Esophagus muscularis mucosa (tissue), 4 donors: ENCODE results near the gene MCF2L2. TPM values are rescaled to one million over a fixed set of nuclear protein-coding genes. Genes with fewer than 3 reads are reported as not detected.

Experiments used
- DNase-seq: peaks from one replicate; pipeline ENCODE4 v3.0.0-alpha.2; 2017; ENCODE audit errors: extremely low spot score
- H3K27ac ChIP-seq, 4 donors: fragments of 200-600 bp; sonication (generic); replicated peaks in 1 of 4; 1 replicate in 3 of 4; 2 replicates in 1 of 4; pipeline ENCODE4 v1.5.1; 2016 to 2019; ENCODE audit warnings: mild to moderate bottlenecking in 1 of 4
- H3K27me3 ChIP-seq, 4 donors: fragments of 200-600 bp; sonication (generic); one replicate each; pipeline versions ENCODE4 v1.5.1 to v1.6.0; 2016 to 2019
- H3K36me3 ChIP-seq, 4 donors: fragments of 200-600 bp; sonication (generic); one replicate each; pipeline ENCODE4 v1.5.1; 2016 to 2019
- H3K4me1 ChIP-seq, 4 donors: fragments of 200-600 bp; sonication (generic); one replicate each; pipeline ENCODE4 v1.5.1; 2016 to 2019
- H3K4me3 ChIP-seq, 4 donors: fragments of 200-600 bp; sonication (generic); 1 replicate in 2 of 4; 2 replicates in 2 of 4; pipeline ENCODE4 v1.5.1; 2016 to 2019; ENCODE audit warnings: mild to moderate bottlenecking in 4 of 4, moderate library complexity in 1 of 4
- H3K9me3 ChIP-seq, 4 donors: fragments of 200-600 bp; sonication (generic); 1 replicate in 3 of 4; 2 replicates in 1 of 4; pipeline ENCODE4 v1.5.1; 2016 to 2019
- CTCF ChIP-seq, 3 experiments: fragments of 200-600 bp in 2 of 3; fragments of 450-650 bp in 1 of 3; sonication (generic) in 2 of 3; IDR thresholded peaks; one replicate each; pipeline ENCODE4 v1.5.1; 2017 to 2019; ENCODE audit warnings: antibody characterized with exemption in 3 of 3, mild to moderate bottlenecking in 2 of 3, moderate library complexity in 1 of 3
- EP300 ChIP-seq: sonication (generic); formaldehyde crosslinking; IDR thresholded peaks from one replicate; pipeline ENCODE4 v1.6.1; 2017; ENCODE audit warnings: antibody characterized with exemption
- POLR2A ChIP-seq: fragments of 450-650 bp; IDR thresholded peaks from one replicate; pipeline ENCODE4 v1.6.1; 2017; ENCODE audit warnings: antibody characterized with exemption, moderate library complexity, mild to moderate bottlenecking, low read depth
- POLR2AphosphoS5 ChIP-seq, 2 donors: sonication (generic); formaldehyde crosslinking; IDR thresholded peaks; one replicate each; pipeline ENCODE4 v1.6.1; 2017; ENCODE audit warnings: antibody characterized with exemption in 2 of 2
- WGBS: methylation state at CpG from one replicate; pipeline ENCODE4 v1.1.5; 2018; 5-methylcytosine and 5-hydroxymethylcytosine counted together
- intact Hi-C: fragments of 100-400 bp; cut with DNase I; formaldehyde crosslinking; loops from one replicate; pipeline ENCODE4 v1.15.1; 2023
- total RNA-seq, 4 donors: library from RNA; depleted of rRNA; stranded (reverse); fragments of >200 nt; gene quantifications; one replicate each; pipeline versions ENCODE4 v1.1.0 to v1.2.1, GENCODE V29; 2016

Gene MCF2L2
- total RNA-seq, 4 donors from 2014 or later = 0.99 to 3.3 (median 1.3) TPM

GRCh38 chr3:183360971-183361624 is 67.3 kb downstream of the MCF2L2 start:
- Histone ChIP-seq H3K27me3 (no peaks in the 10 kb centered on the region), H3K4me3 (no peak overlapping the region), H3K9me3 (no peaks in the 10 kb centered on the region), H3K27ac (no peak overlapping the region), H3K4me1 (no peaks in the 10 kb centered on the region), H3K36me3 (no peaks in the 10 kb centered on the region)
- no peak for DNase-seq
- intact Hi-C loops = no loop called here
- TF ChIP-seq EP300 = no peak
- no peak for TF ChIP-seq CTCF (IDR thresholded peaks at IDR 0.05)
- TF ChIP-seq POLR2AphosphoS5 (IDR thresholded peaks at IDR 0.05) = no peak
- no peak for TF ChIP-seq POLR2A
- 97% methylated on average over 3 of the region's 3 CpGs for WGBS

- intact Hi-C loops = no loop called here
- WGBS = 56% methylated on average over 2 of the region's 2 CpGs
- Histone ChIP-seq H3K36me3 (no peaks in the 10 kb centered on the region), H3K9me3 (no peaks in the 10 kb centered on the region), H3K27me3 (no peaks in the 10 kb centered on the region), H3K4me3 (no peak overlapping the region), H3K27ac (no peak overlapping the region), H3K4me1 (no peaks in the 10 kb centered on the region)
- TF ChIP-seq POLR2A (no peak), POLR2AphosphoS5 (IDR thresholded peaks at IDR 0.05) (no peak), CTCF (IDR thresholded peaks at IDR 0.05) (no peak), EP300 (no peak)
- no peak for DNase-seq
These were observed 69.4 kb downstream of the MCF2L2 start for GRCh38 chr3:183359036-183359435.

GRCh38 chr3:183357564-183358079 is 70.8 kb downstream of the MCF2L2 start:
- H3K36me3 ChIP-seq = no peaks in the 10 kb centered on the region
- TF ChIP-seq POLR2AphosphoS5 (IDR thresholded peaks at IDR 0.05) (no peak), POLR2A (no peak), EP300 (no peak), CTCF (IDR thresholded peaks at IDR 0.05) (no peak)
- no peaks in the 10 kb centered on the region for H3K27me3 ChIP-seq
- no peak overlapping the region for H3K27ac ChIP-seq
- DNase-seq = no peak
- no peaks in the 10 kb centered on the region for H3K9me3 ChIP-seq
- H3K4me1 ChIP-seq = no peaks in the 10 kb centered on the region
- no peak overlapping the region for H3K4me3 ChIP-seq
- WGBS = 86% methylated on average over 8 of the region's 8 CpGs
- intact Hi-C loops = no loop called here

- intact Hi-C loops = no loop called here
- no peak overlapping the region for H3K4me3 ChIP-seq
- no peak for TF ChIP-seq EP300
- no peak for TF ChIP-seq POLR2AphosphoS5 (IDR thresholded peaks at IDR 0.05)
- TF ChIP-seq CTCF (IDR thresholded peaks at IDR 0.05) = no peak
- no peak for TF ChIP-seq POLR2A
These were observed 71.5 kb downstream of the MCF2L2 start for GRCh38 chr3:183356920-183357319.

GRCh38 chr3:183354874-183355273 is 73.5 kb downstream of the MCF2L2 start:
- TF ChIP-seq CTCF (IDR thresholded peaks at IDR 0.05) (no peak), POLR2A (no peak), EP300 (no peak), POLR2AphosphoS5 (IDR thresholded peaks at IDR 0.05) (no peak)
- H3K27ac ChIP-seq = no peak overlapping the region

More at GRCh38 chr3:183356920-183357319, 71.5 kb downstream of the MCF2L2 start:
- Histone ChIP-seq H3K36me3 (no peaks in the 10 kb centered on the region), H3K27me3 (no peaks in the 10 kb centered on the region), H3K9me3 (no peaks in the 10 kb centered on the region), H3K27ac (no peak overlapping the region), H3K4me1 (no peaks in the 10 kb centered on the region)
- DNase-seq = no peak

More at GRCh38 chr3:183354874-183355273, 73.5 kb downstream of the MCF2L2 start:
- Histone ChIP-seq H3K36me3 (no peaks in the 10 kb centered on the region), H3K4me1 (no peaks in the 10 kb centered on the region), H3K9me3 (no peaks in the 10 kb centered on the region), H3K4me3 (no peak overlapping the region), H3K27me3 (no peaks in the 10 kb centered on the region)
- intact Hi-C loops = no loop called here
- DNase-seq = no peak
- 83% methylated on average over 1 of the region's 1 CpG for WGBS
